ENCODE measurements around the gene PCBP3.

Gene PCBP3

DNA sequence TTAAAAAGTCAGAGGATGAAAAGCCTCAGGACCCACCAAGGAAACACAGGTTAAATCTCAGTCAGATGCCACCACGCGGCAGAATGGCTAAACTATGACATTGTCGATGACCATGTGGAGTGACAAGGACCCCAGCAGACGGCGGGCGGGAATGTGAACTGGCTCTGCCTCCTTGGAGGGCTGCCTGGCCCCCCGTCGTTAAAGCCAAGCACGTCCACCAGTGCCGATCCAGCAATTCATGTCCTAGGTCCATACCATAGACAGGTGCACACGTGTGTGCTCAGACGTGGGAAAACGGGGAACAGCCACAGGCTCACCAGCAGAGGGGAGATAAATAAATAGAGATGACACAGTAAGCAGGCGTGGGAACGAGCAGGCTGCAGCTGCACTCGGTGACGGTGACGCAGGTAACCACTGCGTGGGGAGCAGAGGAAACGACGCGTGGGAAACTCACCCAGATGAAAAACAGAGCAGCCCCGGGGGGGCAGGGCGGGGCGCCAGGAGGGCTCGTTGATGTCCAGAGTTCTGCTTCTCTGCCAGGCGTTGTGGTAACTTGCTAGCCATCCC, 28.3 kb upstream of the PCBP3 start:
- Histone ChIP-seq H4K20me1 (ENCODE audit: low read depth, low read length) (no peaks in the 10 kb centered on the region), H3K27ac (ENCODE audit: low read depth, low read length) (no peak overlapping the region), H3K79me2 (ENCODE audit: insufficient read depth, low read length) (no peaks in the 10 kb centered on the region), H3K9me3 (ENCODE audit: insufficient read depth, low read length) (no peaks in the 10 kb centered on the region), H3K36me3 (ENCODE audit: low read length) (no peaks in the 10 kb centered on the region), H2AFZ (ENCODE audit: low read depth, low read length, severe bottlenecking) (no peak overlapping the region), H3K9ac (ENCODE audit: low read length) (no peak overlapping the region), H3K9me2 (replicated peaks; ENCODE audit: insufficient read depth, low read length) (no peaks in the 10 kb centered on the region), H3K4me2 (ENCODE audit: low read depth, low read length, poor library complexity, severe bottlenecking) (no peak overlapping the region), H3F3A (ENCODE audit: insufficient read depth) (no peaks in the 10 kb centered on the region), H3K27me3 (ENCODE audit: low read length) (no peaks in the 10 kb centered on the region), H3K4me3 (ENCODE audit: insufficient read depth, low read length, poor library complexity, severe bottlenecking) (no peak overlapping the region)
- TF ChIP-seq, protein P1, sequence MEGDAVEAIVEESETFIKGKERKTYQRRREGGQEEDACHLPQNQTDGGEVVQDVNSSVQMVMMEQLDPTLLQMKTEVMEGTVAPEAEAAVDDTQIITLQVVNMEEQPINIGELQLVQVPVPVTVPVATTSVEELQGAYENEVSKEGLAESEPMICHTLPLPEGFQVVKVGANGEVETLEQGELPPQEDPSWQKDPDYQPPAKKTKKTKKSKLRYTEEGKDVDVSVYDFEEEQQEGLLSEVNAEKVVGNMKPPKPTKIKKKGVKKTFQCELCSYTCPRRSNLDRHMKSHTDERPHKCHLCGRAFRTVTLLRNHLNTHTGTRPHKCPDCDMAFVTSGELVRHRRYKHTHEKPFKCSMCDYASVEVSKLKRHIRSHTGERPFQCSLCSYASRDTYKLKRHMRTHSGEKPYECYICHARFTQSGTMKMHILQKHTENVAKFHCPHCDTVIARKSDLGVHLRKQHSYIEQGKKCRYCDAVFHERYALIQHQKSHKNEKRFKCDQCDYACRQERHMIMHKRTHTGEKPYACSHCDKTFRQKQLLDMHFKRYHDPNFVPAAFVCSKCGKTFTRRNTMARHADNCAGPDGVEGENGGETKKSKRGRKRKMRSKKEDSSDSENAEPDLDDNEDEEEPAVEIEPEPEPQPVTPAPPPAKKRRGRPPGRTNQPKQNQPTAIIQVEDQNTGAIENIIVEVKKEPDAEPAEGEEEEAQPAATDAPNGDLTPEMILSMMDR (IDR thresholded peaks at IDR 0.05; ENCODE audit: insufficient read depth, low read length, poor library complexity, severe bottlenecking), result no peak

DNA sequence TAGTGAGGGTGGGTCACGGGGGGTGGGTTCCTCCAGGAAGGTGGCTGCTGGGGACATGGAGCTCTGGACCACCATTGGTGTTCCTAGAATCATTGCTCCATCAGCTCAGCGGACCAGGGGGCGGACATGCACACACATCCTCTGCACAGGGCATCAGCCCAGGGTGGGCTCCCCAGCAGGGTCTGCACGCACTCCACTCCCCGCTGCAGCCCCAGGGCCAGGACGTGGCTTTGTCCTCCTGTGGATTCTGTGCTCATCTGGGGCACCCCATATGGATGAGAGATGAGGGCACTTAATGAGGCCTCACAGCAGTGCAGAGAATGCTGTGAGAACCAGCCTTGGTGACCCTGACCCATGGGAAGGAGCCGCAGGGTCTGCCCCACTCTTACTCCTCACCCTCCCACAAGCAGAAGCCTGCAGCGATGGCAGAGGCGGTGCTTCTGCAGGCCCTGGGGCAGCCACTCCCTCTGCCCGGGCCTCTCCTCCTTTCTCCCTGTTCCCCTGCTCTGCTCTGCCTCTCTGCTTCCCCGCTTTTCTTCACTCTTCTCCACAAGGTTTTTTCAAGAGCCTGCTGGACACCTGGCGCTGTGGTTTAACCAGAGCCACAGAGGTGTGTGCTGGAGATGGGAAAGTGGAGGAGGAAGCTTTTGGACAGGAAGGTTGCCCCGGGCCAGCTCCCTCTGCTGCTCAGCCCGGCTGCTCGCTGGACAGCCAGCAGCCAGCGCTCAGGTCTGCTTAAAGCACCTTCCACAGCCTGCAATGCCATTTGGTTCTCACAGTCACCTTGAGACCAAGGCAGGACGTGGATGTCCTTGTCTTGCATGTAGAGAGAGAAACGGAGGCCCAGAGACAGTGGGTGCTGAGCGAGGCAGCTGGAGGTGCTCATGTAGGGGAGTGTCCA, 26.3 kb upstream of the PCBP3 start:
- H3K9me2 ChIP-seq (replicated peaks; ENCODE audit: insufficient read depth, low read length), result no peaks in the 10 kb centered on the region
- H3K4me2 ChIP-seq (ENCODE audit: low read depth, low read length, poor library complexity, severe bottlenecking), result no peak overlapping the region
- H2AFZ ChIP-seq (ENCODE audit: low read depth, low read length, severe bottlenecking), result no peak overlapping the region
- H3K9ac ChIP-seq (ENCODE audit: low read length), result no peak overlapping the region
- no peak overlapping the region for H3K27ac ChIP-seq (ENCODE audit: low read depth, low read length)
- no peaks in the 10 kb centered on the region for H3K79me2 ChIP-seq (ENCODE audit: insufficient read depth, low read length)
- no peaks in the 10 kb centered on the region for H4K20me1 ChIP-seq (ENCODE audit: low read depth, low read length)
- TF ChIP-seq, protein P1 (IDR thresholded peaks at IDR 0.05; ENCODE audit: insufficient read depth, low read length, poor library complexity, severe bottlenecking), result no peak
- TF ChIP-seq EZH2phosphoT487 (conservative IDR thresholded peaks at IDR 0.05; ENCODE audit: low read length), result no peak
- H3K9me3 ChIP-seq (ENCODE audit: insufficient read depth, low read length), result no peaks in the 10 kb centered on the region
- no peaks in the 10 kb centered on the region for H3K27me3 ChIP-seq (ENCODE audit: low read length)
- H3K4me3 ChIP-seq (ENCODE audit: insufficient read depth, low read length, poor library complexity, severe bottlenecking), result no peak overlapping the region
- H3K36me3 ChIP-seq (ENCODE audit: low read length), result no peaks in the 10 kb centered on the region
- H3F3A ChIP-seq (ENCODE audit: insufficient read depth), result no peaks in the 10 kb centered on the region

DNA sequence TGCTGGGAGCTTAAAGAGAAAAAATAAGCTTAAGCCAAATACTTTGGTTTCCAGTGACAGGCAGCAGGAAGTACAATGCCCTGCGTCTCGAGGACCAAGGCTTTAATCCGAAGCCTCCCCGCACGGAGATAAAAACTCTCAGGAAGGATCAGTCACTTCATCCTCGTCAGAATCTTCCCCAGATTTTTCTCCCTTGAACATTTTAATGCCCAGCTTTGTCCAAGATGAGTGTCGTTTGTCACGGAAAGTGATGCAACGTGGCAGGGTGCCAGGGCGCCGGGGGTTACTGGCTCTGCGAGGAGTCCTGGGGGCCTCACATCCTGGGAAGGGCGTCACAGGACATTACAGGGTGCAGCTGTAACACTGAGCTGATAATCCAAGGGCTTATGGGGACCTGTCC, 25.2 kb upstream of the PCBP3 start:
- Histone ChIP-seq H3K36me3 (ENCODE audit: low read length) (no peaks in the 10 kb centered on the region), H3K9ac (ENCODE audit: low read length) (no peak overlapping the region), H2AFZ (ENCODE audit: low read depth, low read length, severe bottlenecking) (no peak overlapping the region), H3K4me2 (ENCODE audit: low read depth, low read length, poor library complexity, severe bottlenecking) (no peak overlapping the region), H3K27ac (ENCODE audit: low read depth, low read length) (no peak overlapping the region), H3K9me2 (replicated peaks; ENCODE audit: insufficient read depth, low read length) (no peaks in the 10 kb centered on the region), H4K20me1 (ENCODE audit: low read depth, low read length) (no peaks in the 10 kb centered on the region), H3K27me3 (ENCODE audit: low read length) (no peaks in the 10 kb centered on the region), H3K9me3 (ENCODE audit: insufficient read depth, low read length) (no peaks in the 10 kb centered on the region), H3K4me3 (ENCODE audit: insufficient read depth, low read length, poor library complexity, severe bottlenecking) (no peak overlapping the region), H3K79me2 (ENCODE audit: insufficient read depth, low read length) (no peaks in the 10 kb centered on the region), H3F3A (ENCODE audit: insufficient read depth) (no peaks in the 10 kb centered on the region)
- no peak for TF ChIP-seq EZH2phosphoT487 (conservative IDR thresholded peaks at IDR 0.05; ENCODE audit: low read length)
- TF ChIP-seq, protein P1 (IDR thresholded peaks at IDR 0.05; ENCODE audit: insufficient read depth, low read length, poor library complexity, severe bottlenecking), result no peak

Data from SU-DHL-6 (cell line).